Stimulated activated naive CD8-positive, alpha-beta T cell treated with anti-CD3 and anti-CD28 coated beads, Interleukin-15, Interleukin-2, amounts not matched to agents 100 U/mL and 50 U/mL, for 24 hours (primary cell): ENCODE data around the gene LRFN2.
A peak's percentile ranks its signal among the peaks of the same experiment; 100 is the strongest.

Source experiments
- ATAC-seq: fragments of 150-1000 bp; cut with Tn5 transposase; one replicate; pipeline ENCODE4 v1.10.0; 2021
- DNase-seq: peaks from one replicate; pipeline ENCODE4 v3.0.0; 2021

LRFN2 gene

GRCh38 chr6:40587240-40588069, at the start of gene LRFN2:
TSS of gene LRFN2 (minus strand) at chr6:40587364.
- peak; percentile 91 for ATAC-seq
- peak; percentile 80 for DNase-seq

DNA sequence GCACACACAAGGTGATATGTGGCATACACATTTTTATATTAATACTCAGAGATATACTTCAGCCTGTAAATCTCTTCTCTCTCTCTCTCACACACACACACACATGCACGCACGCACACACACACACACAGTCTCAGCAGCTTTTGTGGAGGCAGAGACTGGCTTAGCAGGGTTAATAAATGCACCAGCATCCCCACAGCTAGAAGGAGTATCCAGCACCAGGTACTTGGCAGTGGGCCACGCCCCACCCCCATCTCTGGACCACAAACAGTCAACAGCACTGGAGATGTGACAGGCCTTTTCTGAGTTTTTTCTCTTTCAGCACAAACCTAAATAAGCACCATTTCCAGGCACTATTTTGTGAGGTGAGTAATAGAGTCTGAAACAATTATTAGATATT, 47.3 kb upstream of the LRFN2 start:
- DNase-seq = no peak
- ATAC-seq = no peak

DNA sequence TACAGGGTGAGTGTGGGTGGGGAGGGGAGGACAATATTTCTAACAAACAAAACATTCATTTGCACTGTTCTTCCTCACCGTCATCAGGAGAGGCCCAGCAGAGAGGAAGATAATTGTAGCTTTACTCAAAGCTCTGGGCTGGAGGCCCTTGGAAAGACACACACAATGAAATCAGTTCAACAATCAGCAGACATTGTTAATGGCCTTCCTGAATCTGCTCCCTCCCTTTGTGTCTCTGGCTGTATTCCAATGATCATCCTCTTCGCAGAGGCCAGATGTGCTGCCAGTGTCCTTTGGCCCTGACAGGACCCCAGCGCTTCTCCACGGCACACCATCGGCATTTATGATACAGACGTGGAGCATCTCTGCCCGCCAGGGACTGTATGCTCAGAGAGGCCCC, 44.6 kb upstream of the LRFN2 start:
- no peak for DNase-seq
- no peak for ATAC-seq

DNA sequence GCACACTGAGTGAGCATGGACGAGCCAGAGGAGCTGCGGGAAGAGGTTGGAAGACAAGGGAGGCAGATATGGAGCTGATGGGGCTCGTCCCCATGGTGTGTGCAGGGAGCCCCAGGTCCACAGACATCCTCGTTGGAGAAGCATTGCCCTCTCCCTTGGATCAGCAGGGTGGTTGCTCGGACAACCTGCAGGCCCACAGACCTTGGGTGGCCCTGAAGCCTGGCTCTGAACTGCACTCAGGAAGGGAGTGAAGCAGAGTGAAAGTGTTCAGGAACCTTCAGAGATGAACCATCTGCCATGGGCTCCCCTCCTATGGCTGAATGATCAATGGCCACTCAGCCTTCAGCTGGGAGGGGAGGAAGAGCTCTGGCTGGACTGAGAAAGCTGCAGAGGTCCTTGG, 43.3 kb upstream of the LRFN2 start:
- ATAC-seq (no peak), DNase-seq (no peak)

DNA sequence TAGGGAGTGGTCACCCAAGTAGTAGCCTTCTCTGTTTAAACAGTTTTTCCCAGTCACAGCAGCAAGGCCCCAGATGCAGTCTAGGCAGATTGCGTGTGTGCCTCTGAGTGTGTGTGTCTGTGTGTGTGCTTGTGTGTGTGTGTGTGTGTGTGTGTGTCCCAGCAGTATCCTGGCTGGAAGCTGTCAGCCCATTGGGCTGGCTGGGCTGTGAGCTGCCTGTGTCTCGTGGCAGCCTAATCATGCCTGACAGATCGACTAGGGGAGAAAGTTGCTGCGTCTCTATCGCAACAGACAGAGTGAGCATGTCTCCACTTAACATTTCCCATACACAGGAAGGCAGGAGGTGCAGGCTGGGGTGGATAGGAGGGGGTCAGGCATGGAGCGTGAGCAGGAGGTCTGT, 42.9 kb upstream of the LRFN2 start:
- ATAC-seq (no peak), DNase-seq (no peak)

DNA sequence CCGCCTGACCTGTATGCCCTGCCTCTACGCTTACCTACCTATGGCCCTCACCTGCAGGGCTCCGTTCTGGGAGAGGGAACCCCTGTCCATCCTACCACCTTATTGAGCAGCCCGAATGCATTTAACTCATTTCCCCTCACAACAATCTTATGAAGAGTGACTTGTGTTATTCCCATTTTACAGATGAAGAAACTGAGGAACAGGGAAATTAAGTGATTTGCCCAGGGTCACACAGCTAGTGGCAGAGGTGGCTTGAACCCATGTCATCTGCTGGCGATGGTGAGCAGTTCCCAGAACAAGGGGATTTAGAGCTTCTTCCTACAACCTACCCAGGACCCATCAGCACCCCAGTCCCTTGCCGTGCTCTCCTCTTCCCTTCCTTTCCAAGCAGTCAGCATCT, 42.3 kb upstream of the LRFN2 start:
- DNase-seq (no peak), ATAC-seq (no peak)

- DNase-seq (no peak), ATAC-seq (no peak)
Measured at GRCh38 chr6:40627316-40627715, 40.2 kb upstream of the LRFN2 start.

GRCh38 chr6:40626886-40627285, 39.7 kb upstream of the LRFN2 start:
- no peak for ATAC-seq
- DNase-seq = no peak

- ATAC-seq (no peak), DNase-seq (no peak)
Measured at GRCh38 chr6:40623932-40624331, 36.8 kb upstream of the LRFN2 start.

DNA sequence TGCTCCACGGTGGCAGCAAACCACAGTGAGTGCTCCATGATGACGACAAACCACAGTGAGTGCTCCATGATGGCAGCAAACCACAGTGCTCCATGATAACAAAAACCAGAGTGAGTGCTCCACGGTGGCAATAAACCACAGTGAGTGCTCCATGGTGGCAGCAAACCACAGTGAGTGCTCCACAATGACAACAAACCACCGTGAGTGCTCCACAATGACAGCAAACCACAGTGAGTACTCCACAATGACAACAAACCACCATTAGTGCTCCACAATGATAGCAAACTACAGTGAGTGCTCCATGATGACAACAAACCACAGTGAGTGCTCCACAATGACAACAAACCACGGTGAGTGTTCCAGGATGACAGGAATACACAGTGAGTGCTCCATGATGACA, 36.0 kb upstream of the LRFN2 start:
- ATAC-seq = no peak
- no peak for DNase-seq

- DNase-seq (no peak), ATAC-seq (no peak)
Measured at GRCh38 chr6:40620574-40621240, 33.5 kb upstream of the LRFN2 start.

DNA sequence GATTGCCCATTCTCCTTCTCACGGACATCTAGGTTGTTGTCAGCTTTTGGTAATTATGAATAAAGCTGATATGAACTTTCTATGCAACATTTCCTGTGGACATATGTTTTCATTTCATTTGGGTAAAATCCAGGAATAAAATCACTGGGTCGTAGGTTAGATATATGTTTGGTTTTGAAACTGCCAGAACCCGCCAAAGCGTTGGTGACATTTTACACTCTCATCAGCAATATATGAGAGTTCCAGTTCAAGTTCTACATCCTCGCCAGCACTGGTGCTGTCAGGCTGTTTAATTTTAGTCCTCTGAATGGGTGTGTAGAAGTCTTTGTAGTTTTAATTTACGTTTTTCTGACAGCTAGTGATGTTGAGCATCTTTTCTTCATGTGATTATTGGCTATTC, 27.5 kb upstream of the LRFN2 start:
- ATAC-seq (no peak), DNase-seq (no peak)

DNA sequence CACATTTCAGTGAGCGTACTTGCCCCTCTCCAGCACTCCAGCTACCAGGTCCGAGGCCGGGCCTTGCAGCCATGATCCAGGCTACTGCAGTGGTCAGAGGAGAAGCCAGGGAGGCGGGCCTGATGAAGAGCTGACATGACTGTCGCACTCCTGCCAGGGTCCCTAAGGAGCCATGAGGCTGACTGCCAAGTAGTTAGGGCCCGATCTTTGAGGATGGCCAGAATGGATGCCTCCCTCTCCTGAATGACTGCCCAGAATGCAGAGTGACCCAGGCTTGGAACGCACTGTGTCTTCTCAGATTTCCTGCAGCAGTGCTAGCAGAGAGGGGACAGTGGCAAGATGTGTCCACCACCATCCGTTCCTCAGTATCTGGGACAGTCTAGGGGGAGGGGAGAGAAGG, 24.7 kb upstream of the LRFN2 start:
- no peak for ATAC-seq
- DNase-seq = no peak

GRCh38 chr6:40611434-40611833, 24.3 kb upstream of the LRFN2 start:
- no peak for ATAC-seq
- no peak for DNase-seq

GRCh38 chr6:40610229-40610628, 23.1 kb upstream of the LRFN2 start:
- no peak for ATAC-seq

DNA sequence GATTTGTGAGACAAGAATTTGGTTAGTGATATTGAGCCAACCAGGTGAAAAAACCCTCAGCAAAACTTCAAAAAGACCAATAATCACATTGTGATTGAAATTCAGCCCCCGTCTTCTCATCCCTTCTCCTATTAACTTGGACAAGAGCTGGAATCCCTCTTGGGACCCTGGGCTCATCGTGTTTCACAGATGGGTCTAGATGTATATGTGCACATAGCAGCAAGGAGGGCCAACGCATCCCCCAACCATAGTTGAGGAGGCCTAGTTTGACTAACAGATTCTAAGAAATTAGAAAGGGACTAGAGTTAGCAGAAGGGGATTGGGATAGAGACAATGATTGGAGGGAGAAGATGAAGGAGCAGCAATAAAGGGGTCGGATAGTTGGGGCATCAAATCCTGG, 19.8 kb upstream of the LRFN2 start:
- no peak for ATAC-seq
- no peak for DNase-seq

More at GRCh38 chr6:40610229-40610628, 23.1 kb upstream of the LRFN2 start:
- no peak for DNase-seq

DNA sequence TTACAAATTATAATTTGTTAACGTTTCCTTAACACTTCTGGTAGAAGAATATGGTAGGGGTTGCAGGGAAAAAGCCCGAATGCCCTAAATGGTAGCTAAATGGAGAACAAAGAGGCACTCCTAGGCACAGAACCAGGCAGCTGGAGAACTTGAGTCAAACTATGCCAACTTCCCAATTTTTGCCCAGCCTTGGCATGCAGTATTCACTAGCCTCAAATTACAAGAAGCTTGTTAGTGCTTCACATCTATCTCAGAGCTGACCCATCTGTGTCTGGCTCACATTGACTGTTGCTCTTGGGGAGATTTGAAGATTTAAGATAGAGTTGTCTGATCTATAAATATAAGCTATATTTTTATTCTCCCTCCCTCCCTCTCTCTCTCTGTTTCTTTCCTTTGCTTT, 19.4 kb upstream of the LRFN2 start:
- ATAC-seq = no peak
- DNase-seq = no peak

GRCh38 chr6:40604082-40604481, 16.9 kb upstream of the LRFN2 start:
- no peak for ATAC-seq
- DNase-seq = no peak

- DNase-seq (no peak), ATAC-seq (no peak)
Measured at GRCh38 chr6:40599555-40599954, 12.4 kb upstream of the LRFN2 start.

DNA sequence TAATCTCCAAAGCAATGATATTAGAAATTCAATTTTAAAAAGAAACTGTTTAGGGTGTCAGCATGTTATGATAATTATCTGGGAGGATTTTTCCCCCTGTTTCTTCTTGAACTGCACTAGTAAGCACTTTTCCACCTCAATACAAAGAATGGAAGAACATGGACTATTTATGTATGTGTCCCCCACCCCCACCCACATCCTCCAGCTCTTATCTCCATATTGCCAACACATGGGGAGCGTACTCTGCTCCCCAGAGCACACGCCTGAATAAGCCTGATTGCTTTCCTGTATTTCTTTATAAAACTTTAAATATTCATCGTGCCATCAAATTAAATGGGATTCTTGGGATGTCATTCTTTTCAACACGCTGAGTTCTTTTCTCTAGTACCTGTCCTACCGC, 11.4 kb upstream of the LRFN2 start:
- DNase-seq (no peak), ATAC-seq (no peak)

- no peak for DNase-seq
- ATAC-seq = no peak
Measured at GRCh38 chr6:40597301-40597700, 10.1 kb upstream of the LRFN2 start.

DNA sequence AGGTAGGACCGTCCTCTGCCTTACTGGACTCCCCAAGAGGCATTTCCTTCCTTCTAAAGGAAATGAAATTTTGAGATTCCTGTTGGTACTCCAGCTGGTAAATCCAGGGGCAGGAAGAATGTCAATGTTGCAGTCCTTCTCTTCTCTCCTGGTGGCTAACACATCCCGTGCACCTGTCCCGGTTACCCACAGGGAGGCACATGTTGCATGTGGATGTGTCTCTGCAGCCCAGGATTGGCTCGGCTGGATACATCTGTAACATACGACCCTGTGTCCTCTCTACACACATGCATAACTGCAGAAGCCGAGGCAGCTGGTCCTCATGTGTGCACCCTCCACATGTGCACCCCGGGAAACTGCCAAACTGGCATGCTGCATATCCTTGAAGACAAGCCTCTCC, 1.3 kb upstream of the LRFN2 start:
- DNase-seq (no peak), ATAC-seq (no peak)

DNA sequence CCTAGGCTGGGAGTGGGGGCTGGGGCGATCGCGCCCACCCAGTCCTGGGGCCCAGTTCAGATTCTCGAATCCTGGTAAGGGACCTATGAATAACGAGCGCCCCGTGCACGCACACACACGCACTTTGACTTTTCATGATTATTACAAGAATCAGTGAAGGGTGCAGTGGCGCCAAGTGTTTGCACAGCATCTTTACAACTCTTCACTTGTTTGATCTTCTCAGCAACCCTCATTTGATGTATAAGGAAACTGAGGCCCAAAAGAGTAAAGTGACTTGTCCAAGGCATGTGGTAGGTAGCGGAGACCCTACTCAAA, 863 bp upstream of the LRFN2 start:
- DNase-seq (no peak), ATAC-seq (no peak)
